Gastrocnemius medialis (tissue), 4 donors: ENCODE measurements around the gene HEMGN. TPM values are rescaled to one million over a fixed set of nuclear protein-coding genes. Genes with fewer than 3 reads are reported as not detected.

ENCODE experiments used
- ATAC-seq, 2 donors: fragments of 150-250 bp; one replicate each; pipeline ENCODE4 v1.9.1; 2016
- DNase-seq, 2 donors: peaks; one replicate each; pipeline ENCODE4 v3.0.0-alpha.2; 2019
- H3K27ac ChIP-seq, 4 donors: fragments of 200-600 bp; sonication (generic); 1 replicate in 1 of 4; 2 replicates in 3 of 4; pipeline ENCODE4 v1.5.1; 2016 to 2018; ENCODE audit warnings: mild to moderate bottlenecking in 2 of 4, moderate library complexity in 1 of 4
- H3K27me3 ChIP-seq, 3 donors: fragments of 200-600 bp; sonication (generic) in 2 of 3; 1 replicate in 1 of 3; 2 replicates in 2 of 3; pipeline versions ENCODE4 v1.5.1 to v1.6.0; 2016 to 2019; ENCODE audit warnings: mild to moderate bottlenecking in 1 of 3, moderate library complexity in 1 of 3
- H3K36me3 ChIP-seq, 2 donors: fragments of 200-600 bp; sonication (generic) in 1 of 2; one replicate each; pipeline ENCODE4 v1.5.1; 2017 to 2018
- H3K4me1 ChIP-seq, 2 donors: fragments of 200-600 bp; sonication (generic) in 1 of 2; one replicate each; pipeline ENCODE4 v1.5.1; 2016 to 2017; ENCODE audit warnings: mild to moderate bottlenecking in 2 of 2
- H3K4me3 ChIP-seq, 4 donors: fragments of 200-600 bp; sonication (generic) in 3 of 4; 1 replicate in 1 of 4; 2 replicates in 3 of 4; pipeline ENCODE4 v1.5.1; 2016 to 2019; ENCODE audit warnings: mild to moderate bottlenecking in 2 of 4
- H3K9me3 ChIP-seq, 3 donors: fragments of 200-600 bp; sonication (generic) in 2 of 3; 1 replicate in 1 of 3; 2 replicates in 2 of 3; pipeline ENCODE4 v1.5.1; 2016 to 2019
- CTCF ChIP-seq, 5 experiments: fragments of 450-650 bp in 3 of 5; fragments of 200-600 bp in 2 of 5; sonication (generic) in 2 of 5; IDR thresholded peaks in 4 of 5; conservative IDR thresholded peaks in 1 of 5; 1 replicate in 4 of 5; 2 replicates in 1 of 5; pipeline ENCODE4 v1.5.1; 2016 to 2019; ENCODE audit warnings: antibody characterized with exemption in 5 of 5, mild to moderate bottlenecking in 3 of 5, moderate library complexity in 3 of 5
- POLR2A ChIP-seq, 2 donors: fragments of 450-650 bp; IDR thresholded peaks; one replicate each; pipeline ENCODE4 v1.6.1; 2017; ENCODE audit warnings: antibody characterized with exemption in 2 of 2, mild to moderate bottlenecking in 2 of 2, moderate library complexity in 2 of 2
- in situ Hi-C, 4 donors: fragments of 200-750 bp; cut with MboI; loops; one replicate each; pipeline versions ENCODE4 v1.15.0 to v1.8.0; 2017; ENCODE audit warnings: low sequenced_read_pairs in 4 of 4
- intact Hi-C: fragments of 100-400 bp; cut with DNase I; formaldehyde crosslinking; loops from one replicate; pipeline ENCODE4 v1.15.1; 2023; ENCODE audit warnings: low total_unique reads
- total RNA-seq, 4 donors: library from RNA; depleted of rRNA; stranded (reverse); fragments of >200 nt; gene quantifications; one replicate each; pipeline versions ENCODE4 v1.1.0 to v1.2.3, GENCODE V29; 2016

Gene HEMGN
- total RNA-seq, 4 donors from 2014 or later = 0.16 TPM; not detected in 3

GRCh38 chr9:97928986-97929604, 8.9 kb downstream of the HEMGN start:
- no peak overlapping the region for H3K4me3 ChIP-seq
- no peaks in the 10 kb centered on the region for H3K36me3 ChIP-seq
- in situ Hi-C loops (loop anchor here in 1 of 4 donors (10.0 kb wide), 1 partner anchor 106 kb away; no protein-coding TSS in a partner anchor), intact Hi-C loops (loop anchor here (10.0 kb wide), 1 partner anchor 846 kb away; no protein-coding TSS in a partner anchor)
- ATAC-seq = no peak
- TF ChIP-seq POLR2A (IDR thresholded peaks at IDR 0.05) (no peak), CTCF (IDR thresholded peaks at IDR 0.05 in 4 of 5, conservative IDR thresholded peaks at IDR 0.05 in 1 of 5) (no peak)
- no peak overlapping the region for H3K27ac ChIP-seq
- H3K27me3 ChIP-seq = peaks cover 4 to 18% (median 10%) of the 10 kb centered on the region in 3 donors
- H3K9me3 ChIP-seq = no peaks in the 10 kb centered on the region
- peaks cover 0 to 2% of the 10 kb centered on the region in 2 donors for H3K4me1 ChIP-seq
- DNase-seq = no peak

- in situ Hi-C loops (loop anchor here in 1 of 4 donors (10.0 kb wide), 1 partner anchor 109 kb away; no protein-coding TSS in a partner anchor), intact Hi-C loops (loop anchor here (10.0 kb wide), 1 partner anchor 849 kb away; no protein-coding TSS in a partner anchor)
These were observed 12.3 kb downstream of the HEMGN start for GRCh38 chr9:97925497-97926334.

GRCh38 chr9:97924386-97924785, 13.6 kb downstream of the HEMGN start:
- peaks cover 17 to 29% of the 10 kb centered on the region in 2 donors for H3K4me1 ChIP-seq
- DNase-seq (no peak), ATAC-seq (no peak)
- peaks cover 3 to 12% (median 4%) of the 10 kb centered on the region in 3 donors for H3K27me3 ChIP-seq
- TF ChIP-seq CTCF (IDR thresholded peaks at IDR 0.05 in 4 of 5, conservative IDR thresholded peaks at IDR 0.05 in 1 of 5) = no peak
- TF ChIP-seq POLR2A (IDR thresholded peaks at IDR 0.05) = no peak
- no peaks in the 10 kb centered on the region for H3K36me3 ChIP-seq
- no peak overlapping the region for H3K27ac ChIP-seq
- intact Hi-C loops (loop anchor here (5.0 to 10.0 kb wide), 5 partner anchors 38 to 1507 kb away; partner anchors contain the start of genes CORO2A and ZNF367), in situ Hi-C loops (loop anchor here (5.0 to 25.0 kb wide), 6 partner anchors 110 to 863 kb away; partner anchors contain the start of genes TBC1D2 (in 2 of the 4) and ANKS6 (in 1 of the 4))
- no peaks in the 10 kb centered on the region for H3K9me3 ChIP-seq
- no peak overlapping the region for H3K4me3 ChIP-seq

More at GRCh38 chr9:97925497-97926334, 12.3 kb downstream of the HEMGN start:
- TF ChIP-seq POLR2A (IDR thresholded peaks at IDR 0.05) = no peak
- no peak for TF ChIP-seq CTCF (IDR thresholded peaks at IDR 0.05 in 4 of 5, conservative IDR thresholded peaks at IDR 0.05 in 1 of 5)
- no peak for ATAC-seq
- Histone ChIP-seq H3K27me3 (peaks cover 4 to 12% (median 7%) of the 10 kb centered on the region in 3 donors), H3K4me3 (no peak overlapping the region), H3K27ac (no peak overlapping the region), H3K4me1 (peaks cover 17 to 19% of the 10 kb centered on the region in 2 donors), H3K36me3 (no peaks in the 10 kb centered on the region), H3K9me3 (no peaks in the 10 kb centered on the region)
- no peak for DNase-seq

GRCh38 chr9:97923529-97924108, 14.4 kb downstream of the HEMGN start:
- H3K27ac ChIP-seq = peak overlapping the region; percentile 90 to 98 (median 94)
- in situ Hi-C loops = loop anchor here (5.0 to 25.0 kb wide), 6 partner anchors 111 to 864 kb away; partner anchors contain the start of genes TBC1D2 (in 2 of the 4) and ANKS6 (in 1 of the 4)
- no peaks in the 10 kb centered on the region for H3K36me3 ChIP-seq
- peaks cover 17 to 34% of the 10 kb centered on the region in 2 donors for H3K4me1 ChIP-seq
- H3K27me3 ChIP-seq = peaks cover 0 to 5% (median 4%) of the 10 kb centered on the region in 3 donors
- H3K9me3 ChIP-seq = no peaks in the 10 kb centered on the region
- intact Hi-C loops = loop anchor here (1.0 to 10.0 kb wide), 8 partner anchors 39 to 1506 kb away; partner anchors contain the start of genes CORO2A, XPA and ZNF367
- no peak for TF ChIP-seq POLR2A (IDR thresholded peaks at IDR 0.05)
- TF ChIP-seq CTCF (IDR thresholded peaks at IDR 0.05 in 4 of 5, conservative IDR thresholded peaks at IDR 0.05 in 1 of 5) = peak in 4 of 5 experiments; percentile 69 to 82 (median 76)
- DNase-seq (peak; percentile 48 to 78), ATAC-seq (peak; percentile 45 to 62)
- H3K4me3 ChIP-seq = peak overlapping the region; percentile 43 to 71 (median 66)
